ENCODE data around the gene MYH7B.

Gene MYH7B

DNA sequence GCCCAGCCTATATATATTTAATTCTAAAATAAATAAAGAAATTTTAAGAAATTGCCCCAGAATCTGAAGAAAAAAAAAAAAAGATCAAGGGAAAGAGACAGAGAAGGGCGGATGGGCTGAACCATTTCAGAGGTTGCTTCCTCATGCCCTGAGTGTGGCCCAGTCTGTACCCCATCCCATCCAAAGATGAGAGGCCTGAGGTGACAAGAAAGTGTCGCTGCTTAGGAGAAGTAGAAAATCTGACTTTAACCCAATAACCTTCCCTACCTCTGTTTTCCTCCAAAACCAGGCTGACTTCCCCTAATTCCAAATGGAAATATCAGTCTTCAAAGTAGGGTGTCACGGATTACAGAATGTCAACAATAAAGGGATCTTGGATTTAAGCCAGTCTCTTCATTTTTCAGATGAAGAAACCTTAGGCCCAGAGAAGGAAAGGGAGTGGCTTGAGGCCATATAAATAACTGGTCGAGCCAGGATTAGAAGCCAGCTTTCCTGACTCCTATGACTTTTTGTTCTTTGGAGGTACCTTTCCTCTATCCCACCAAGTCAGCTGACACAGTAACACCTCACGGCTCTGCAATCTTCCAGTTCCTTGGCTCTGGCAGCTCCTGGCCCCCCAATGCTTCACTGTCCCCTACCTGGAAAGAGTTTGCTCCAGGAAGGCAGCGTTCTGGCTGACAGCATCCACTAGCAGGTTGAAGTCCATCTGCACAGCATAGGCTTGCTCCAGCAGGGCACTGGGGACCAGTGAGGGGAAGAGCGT is 10.2 kb upstream of the MYH7B start:
- DNase-seq (ENCODE audit: low spot score): no peak

DNA sequence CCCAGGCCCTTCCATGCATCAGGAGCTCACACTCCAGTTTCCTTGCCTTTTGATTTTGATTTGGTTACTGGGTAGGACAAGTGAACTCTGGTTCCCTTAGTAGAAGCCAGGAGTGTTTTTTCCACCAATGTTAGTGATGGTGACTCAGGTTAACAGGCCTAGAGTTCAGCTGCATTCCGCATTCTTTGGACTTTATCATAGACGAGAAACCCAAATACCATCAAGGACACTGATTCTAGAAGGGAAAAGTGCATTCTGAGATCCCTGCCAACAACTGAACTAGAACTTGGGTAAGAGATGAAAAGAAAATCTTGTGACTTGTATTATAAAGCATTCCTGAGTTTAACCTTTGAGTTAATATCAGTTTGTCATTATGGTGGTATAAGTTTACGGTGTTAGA is 9.0 kb upstream of the MYH7B start:
- no peak for DNase-seq (ENCODE audit: low spot score)

GRCh38 chr20:34947336-34947735 is 8.3 kb upstream of the MYH7B start:
- no peak for DNase-seq (ENCODE audit: low spot score)

GRCh38 chr20:34948030-34948429 is 7.6 kb upstream of the MYH7B start:
- no peak for DNase-seq (ENCODE audit: low spot score)

DNA sequence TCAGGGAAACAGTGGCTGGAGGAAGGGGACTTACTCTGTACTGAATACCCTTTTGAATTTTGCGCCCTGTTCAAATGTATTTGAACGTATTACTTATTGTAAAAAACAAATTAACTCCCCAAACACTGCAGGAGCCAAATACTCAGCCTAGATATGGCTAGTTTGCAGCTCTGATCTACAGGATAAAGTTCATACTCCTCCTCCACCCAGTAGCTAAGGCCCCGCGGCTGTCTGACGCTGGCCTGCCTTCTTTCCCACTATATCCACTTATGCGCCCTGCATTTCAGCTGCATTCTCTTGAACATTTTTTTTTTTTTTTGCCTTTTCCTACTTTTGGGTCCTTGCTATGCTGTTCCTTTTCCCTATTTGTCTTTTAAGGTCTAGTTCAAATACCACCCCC is 6.5 kb upstream of the MYH7B start:
- no peak for DNase-seq (ENCODE audit: low spot score)

DNA sequence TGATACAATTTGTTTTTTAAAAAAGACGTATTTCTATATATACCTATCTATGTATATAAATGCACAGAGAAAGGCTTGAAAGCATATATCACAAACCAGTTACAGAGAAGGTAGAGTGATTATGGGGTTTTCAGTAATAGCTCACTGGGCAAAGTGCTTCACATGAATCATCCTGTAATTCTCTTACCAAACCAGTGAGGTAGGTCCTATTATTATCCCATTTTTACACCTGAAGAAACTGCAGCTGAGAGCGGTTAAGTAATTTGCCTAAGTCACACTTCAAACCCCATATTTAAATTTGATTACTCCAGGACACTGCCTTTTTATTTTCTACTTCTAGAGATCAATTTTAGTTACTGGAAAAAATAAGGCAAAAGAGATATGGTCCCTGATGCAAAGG is 4.4 kb upstream of the MYH7B start:
- no peak for DNase-seq (ENCODE audit: low spot score)

DNA sequence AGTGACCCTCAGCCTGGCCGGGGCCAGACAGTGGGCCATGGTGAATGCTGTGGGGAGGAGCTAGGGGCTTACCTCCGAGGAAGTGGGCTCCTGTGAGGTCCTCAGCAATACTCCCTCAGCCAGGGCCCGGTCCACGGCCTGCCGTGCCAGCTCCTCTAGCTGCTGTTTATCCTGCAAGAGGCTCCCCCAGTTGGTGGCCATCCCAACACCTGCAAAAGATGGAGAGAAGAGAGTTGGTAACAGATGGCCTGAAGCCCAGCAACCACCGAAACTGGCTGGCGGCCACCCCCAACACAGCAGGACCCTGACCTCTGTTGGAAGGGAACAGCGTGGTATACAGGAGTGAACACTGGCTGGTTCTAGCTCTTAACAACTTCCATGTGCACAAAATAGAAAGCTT is 4.0 kb upstream of the MYH7B start:
- DNase-seq (ENCODE audit: low spot score): no peak

DNA sequence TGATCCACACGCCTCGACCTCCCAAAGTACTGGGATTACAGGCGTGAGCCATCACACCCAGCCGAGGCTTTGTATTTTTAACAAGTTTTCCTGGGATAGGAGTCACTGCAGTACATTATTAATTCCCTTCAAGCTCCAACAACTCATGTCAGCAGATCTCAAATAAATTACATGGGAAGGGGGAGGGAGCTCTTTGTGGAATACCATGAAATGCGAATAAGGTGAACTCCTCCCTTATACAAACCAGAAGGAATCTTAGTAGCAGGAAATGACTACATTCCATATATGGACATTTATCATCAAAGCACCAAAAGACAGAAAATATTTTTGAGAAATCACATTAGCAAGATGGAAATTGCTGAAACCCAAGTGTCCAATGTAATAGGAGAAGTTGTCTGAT is 3.0 kb upstream of the MYH7B start:
- DNase-seq (ENCODE audit: low spot score): no peak

- no peak for DNase-seq (ENCODE audit: low spot score)
These were observed 1.7 kb upstream of the MYH7B start for GRCh38 chr20:34953960-34954359.

GRCh38 chr20:34954904-34955230 is 801 bp upstream of the MYH7B start:
- DNase-seq (ENCODE audit: low spot score): peak; percentile 71

- DNase-seq (ENCODE audit: low spot score): no peak
These were observed 382 bp downstream of the MYH7B start for GRCh38 chr20:34956041-34956458.

- DNase-seq (ENCODE audit: low spot score): peak; percentile 6
These were observed 1.2 kb downstream of the MYH7B start for GRCh38 chr20:34956751-34957472.

- DNase-seq (ENCODE audit: low spot score): no peak
These were observed 8.8 kb downstream of the MYH7B start for GRCh38 chr20:34964486-34964885.

DNA sequence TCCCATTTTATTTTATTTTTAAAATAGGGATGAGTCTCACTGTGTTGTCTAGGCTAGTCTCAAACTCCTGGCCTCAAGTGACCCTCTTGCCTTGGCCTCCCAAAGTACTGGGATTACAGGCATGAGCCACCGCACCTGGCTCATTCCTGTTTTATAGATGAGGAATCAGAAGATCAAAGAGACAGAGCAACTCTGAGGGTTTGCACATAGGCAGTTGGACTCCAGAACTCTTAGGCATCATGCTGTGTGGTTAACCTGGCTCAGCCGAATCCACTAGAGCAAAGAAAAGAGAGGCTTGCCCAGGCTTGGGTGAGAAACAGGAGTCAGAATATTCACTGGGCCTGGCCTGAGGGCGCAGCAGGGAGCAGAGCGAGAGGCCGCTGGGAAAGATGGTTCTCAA is 9.4 kb downstream of the MYH7B start:
- DNase-seq (ENCODE audit: low spot score): no peak

DNA sequence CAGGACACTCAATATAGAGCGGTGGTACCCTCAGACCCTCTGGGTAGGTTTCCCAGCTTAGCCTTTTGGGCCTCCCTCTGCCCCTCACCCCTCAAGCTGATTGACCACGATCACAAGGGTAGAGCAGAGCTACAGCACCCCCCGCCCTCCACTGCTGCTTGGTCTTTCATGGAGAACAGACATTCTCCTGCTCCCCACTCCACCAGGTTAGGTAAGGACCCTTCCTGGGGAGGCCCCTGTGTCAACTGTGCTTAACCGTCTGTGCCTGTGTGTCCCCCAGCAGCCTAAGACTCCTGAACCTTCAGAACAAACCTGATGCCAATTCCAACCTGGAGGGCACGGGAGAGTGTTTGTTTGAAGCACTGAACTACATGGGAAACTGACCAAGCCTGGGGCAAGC is 11.8 kb downstream of the MYH7B start:
- no peak for DNase-seq (ENCODE audit: low spot score)

- DNase-seq (ENCODE audit: low spot score): no peak
These were observed 12.5 kb downstream of the MYH7B start for GRCh38 chr20:34968042-34968775.

GRCh38 chr20:34970193-34970840 is 14.6 kb downstream of the MYH7B start:
- no peak for DNase-seq (ENCODE audit: low spot score)

DNA sequence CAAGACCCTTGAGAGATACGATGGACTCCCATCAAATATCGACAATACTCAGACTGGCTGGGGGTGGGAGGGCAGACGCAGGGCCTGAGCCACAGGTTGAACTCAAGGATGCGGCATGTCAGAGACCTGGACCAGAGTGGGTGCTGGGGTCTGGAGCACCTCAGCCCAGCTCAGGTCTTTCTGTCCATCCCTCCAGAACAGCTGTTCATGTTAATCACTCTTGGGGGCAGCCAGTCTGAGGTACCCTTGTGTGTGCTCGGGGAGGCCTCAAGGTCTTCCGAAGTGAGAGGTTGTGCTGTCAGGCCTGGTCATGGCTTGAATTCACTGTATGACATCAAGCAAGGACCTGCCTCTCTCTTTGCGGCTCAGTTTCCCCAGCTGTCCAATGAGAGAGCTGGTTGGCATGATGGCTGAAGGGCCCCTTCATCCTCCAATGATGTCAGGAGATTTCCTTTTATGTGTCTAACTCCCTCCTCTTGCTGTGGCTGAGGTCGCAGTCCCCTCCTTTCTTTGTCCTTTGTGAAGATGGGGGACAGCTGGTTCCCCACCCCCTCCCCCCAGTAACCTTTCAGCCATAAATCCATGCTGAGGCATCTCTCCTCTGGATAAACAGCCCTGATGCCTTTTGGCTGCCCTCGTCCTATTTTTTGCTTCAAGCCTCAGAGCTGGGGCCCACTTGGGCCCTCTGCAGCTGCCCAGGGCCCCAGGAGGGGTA is 15.3 kb downstream of the MYH7B start:
- DNase-seq (ENCODE audit: low spot score): no peak

GRCh38 chr20:34971561-34972235 is 16.0 kb downstream of the MYH7B start:
- DNase-seq (ENCODE audit: low spot score): no peak

DNA sequence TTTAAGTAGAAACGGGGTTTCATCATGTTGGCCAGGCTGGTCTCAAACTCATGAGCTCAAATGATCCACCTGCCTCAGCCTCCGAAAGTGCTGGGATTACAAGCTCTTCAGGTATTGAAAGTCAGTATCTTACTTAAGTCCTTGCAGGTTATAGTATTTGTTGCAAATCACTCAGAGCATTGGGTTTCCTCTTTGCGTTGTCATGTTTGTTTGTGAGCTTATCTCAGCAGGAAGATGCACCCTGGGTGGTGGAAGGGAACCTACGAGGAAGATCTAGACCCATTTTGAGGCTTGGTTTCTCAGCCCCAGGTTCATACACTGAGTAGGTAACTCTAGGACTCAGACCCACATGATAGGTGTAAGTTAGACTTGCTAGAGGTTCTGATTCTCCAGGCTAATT is 18.6 kb downstream of the MYH7B start:
- no peak for DNase-seq (ENCODE audit: low spot score)

- DNase-seq (ENCODE audit: low spot score): no peak
These were observed 20.6 kb downstream of the MYH7B start for GRCh38 chr20:34976286-34976685.
